ENCODE data around the gene GRID1. TPM values are rescaled to one million over a fixed set of nuclear protein-coding genes. Genes with fewer than 3 reads are reported as not detected.

Gene GRID1
- total RNA-seq, 1 donor from 2014 or later = under 0.01 TPM

GRCh38 chr10:85919491-85920021, 447.0 kb downstream of the GRID1 start:
- no peak for TF ChIP-seq CTCF (IDR thresholded peaks at IDR 0.05; ENCODE audit: insufficient read depth, low read length, severe bottlenecking)
- no peak for FAIRE-seq
- Histone ChIP-seq H3K36me3 (ENCODE audit: control insufficient read depth, insufficient read depth, low read length) (no peaks in the 10 kb centered on the region), H3K4me3 (ENCODE audit: low read depth, low read length) (no peak overlapping the region), H3K27me3 (ENCODE audit: control insufficient read depth, insufficient read depth, low read length) (no peaks in the 10 kb centered on the region)
- DNase-seq (ENCODE audit: low read depth) = peak; percentile 15

- H3K36me3 ChIP-seq (ENCODE audit: control insufficient read depth, insufficient read depth, low read length) = no peaks in the 10 kb centered on the region
- DNase-seq (ENCODE audit: low read depth) (no peak), FAIRE-seq (no peak)
- no peak overlapping the region for H3K4me3 ChIP-seq (ENCODE audit: low read depth, low read length)
- H3K27me3 ChIP-seq (ENCODE audit: control insufficient read depth, insufficient read depth, low read length) = no peaks in the 10 kb centered on the region
- no peak for TF ChIP-seq CTCF (IDR thresholded peaks at IDR 0.05; ENCODE audit: insufficient read depth, low read length, severe bottlenecking)
Observed at GRCh38 chr10:85918371-85918770, 448.2 kb downstream of the GRID1 start.

- TF ChIP-seq CTCF (IDR thresholded peaks at IDR 0.05; ENCODE audit: insufficient read depth, low read length, severe bottlenecking) = no peak
- FAIRE-seq (no peak), DNase-seq (ENCODE audit: low read depth) (no peak)
- Histone ChIP-seq H3K4me3 (ENCODE audit: low read depth, low read length) (no peak overlapping the region), H3K36me3 (ENCODE audit: control insufficient read depth, insufficient read depth, low read length) (no peaks in the 10 kb centered on the region), H3K27me3 (ENCODE audit: control insufficient read depth, insufficient read depth, low read length) (no peaks in the 10 kb centered on the region)
Observed at GRCh38 chr10:85917601-85918000, 449.0 kb downstream of the GRID1 start.

- DNase-seq (ENCODE audit: low read depth) (peak; percentile 39), FAIRE-seq (no peak)
- H3K27me3 ChIP-seq (ENCODE audit: control insufficient read depth, insufficient read depth, low read length) = no peaks in the 10 kb centered on the region
- no peak for TF ChIP-seq CTCF (IDR thresholded peaks at IDR 0.05; ENCODE audit: insufficient read depth, low read length, severe bottlenecking)
- no peak overlapping the region for H3K4me3 ChIP-seq (ENCODE audit: low read depth, low read length)
- no peaks in the 10 kb centered on the region for H3K36me3 ChIP-seq (ENCODE audit: control insufficient read depth, insufficient read depth, low read length)
Observed at GRCh38 chr10:85916994-85917573, 449.5 kb downstream of the GRID1 start.

- FAIRE-seq (no peak), DNase-seq (ENCODE audit: low read depth) (no peak)
- no peaks in the 10 kb centered on the region for H3K27me3 ChIP-seq (ENCODE audit: control insufficient read depth, insufficient read depth, low read length)
- H3K36me3 ChIP-seq (ENCODE audit: control insufficient read depth, insufficient read depth, low read length) = no peaks in the 10 kb centered on the region
- no peak overlapping the region for H3K4me3 ChIP-seq (ENCODE audit: low read depth, low read length)
- no peak for TF ChIP-seq CTCF (IDR thresholded peaks at IDR 0.05; ENCODE audit: insufficient read depth, low read length, severe bottlenecking)
Observed at GRCh38 chr10:85916286-85916685, 450.3 kb downstream of the GRID1 start.

Data from bronchial epithelial cell (primary cell).